GM23248 (cell line): ENCODE data around the gene ERGIC1. TPM values are rescaled to one million over a fixed set of nuclear protein-coding genes. Genes with fewer than 3 reads are reported as not detected.
"Not testable (repeated sequence)": the region's sequence is repeated elsewhere in the genome, so short reads cannot be mapped to it uniquely, and the experiment has no call there.

Source experiments
- DNase-seq: peaks from one replicate; pipeline ENCODE4 v3.0.0-alpha.2; 2015
- H2AFZ ChIP-seq: fragments of 200-600 bp; sonication (generic); 2 replicates; pipeline ENCODE4 v1.6.1; 2016; ENCODE audit warnings: antibody characterized with exemption
- H3F3A ChIP-seq: fragments of 200-600 bp; sonication (generic); 2 replicates; pipeline ENCODE4 v1.6.1; 2016; ENCODE audit warnings: mild to moderate bottlenecking, antibody characterized with exemption, mixed run types; ENCODE audit not compliant: insufficient read depth
- H3K27ac ChIP-seq: fragments of 200-600 bp; sonication (generic); 2 replicates; pipeline ENCODE4 v1.5.1; 2016; ENCODE audit warnings: mild to moderate bottlenecking
- H3K27me3 ChIP-seq: fragments of 200-600 bp; sonication (generic); replicated peaks from 2 replicates; pipeline ENCODE4 v1.6.1; 2016; ENCODE audit warnings: mild to moderate bottlenecking; ENCODE audit not compliant: insufficient read depth
- H3K36me3 ChIP-seq: fragments of 200-600 bp; sonication (generic); 2 replicates; pipeline ENCODE4 v1.6.1; 2016; ENCODE audit warnings: low read depth, mild to moderate bottlenecking
- H3K4me1 ChIP-seq: fragments of 200-600 bp; sonication (generic); 2 replicates; pipeline ENCODE4 v1.6.1; 2016; ENCODE audit warnings: mild to moderate bottlenecking; ENCODE audit not compliant: insufficient read depth
- H3K4me2 ChIP-seq: fragments of 200-600 bp; sonication (generic); one replicate; pipeline ENCODE4 v1.6.1; 2016; ENCODE audit warnings: mild to moderate bottlenecking; ENCODE audit not compliant: unreplicated experiment
- H3K4me3 ChIP-seq: fragments of 200-600 bp; sonication (generic); 2 replicates; pipeline ENCODE4 v1.5.1; 2016; ENCODE audit warnings: mild to moderate bottlenecking
- H3K79me2 ChIP-seq: fragments of 200-600 bp; sonication (generic); 2 replicates; pipeline ENCODE4 v1.6.1; 2016; ENCODE audit warnings: mild to moderate bottlenecking; ENCODE audit not compliant: insufficient read depth
- H3K9ac ChIP-seq: fragments of 200-600 bp; sonication (generic); 2 replicates; pipeline ENCODE4 v1.6.1; 2016; ENCODE audit warnings: mild to moderate bottlenecking
- H3K9me2 ChIP-seq: fragments of 200-600 bp; sonication (generic); 2 replicates; pipeline ENCODE4 v1.6.1; 2016; ENCODE audit warnings: mixed run types, mild to moderate bottlenecking, moderate library complexity; ENCODE audit not compliant: insufficient read depth
- H3K9me3 ChIP-seq: fragments of 200-600 bp; sonication (generic); one replicate; pipeline ENCODE4 v1.6.1; 2017; ENCODE audit warnings: low read depth
- H4K20me1 ChIP-seq: fragments of 200-600 bp; sonication (generic); 2 replicates; pipeline ENCODE4 v1.6.0; 2016; ENCODE audit not compliant: insufficient read depth
- EZH2 ChIP-seq: fragments of 200-600 bp; sonication (generic); IDR thresholded peaks from 2 replicates; pipeline ENCODE4 v1.6.1; 2018; ENCODE audit warnings: antibody characterized with exemption, mild to moderate bottlenecking; ENCODE audit not compliant: insufficient read depth, poor library complexity, severe bottlenecking
- EZH2phosphoT487 ChIP-seq: fragments of 200-600 bp; sonication (generic); IDR thresholded peaks from 2 replicates; pipeline ENCODE4 v1.6.1; 2018; ENCODE audit warnings: antibody characterized with exemption, moderate library complexity, mild to moderate bottlenecking, low read depth; ENCODE audit not compliant: insufficient read depth
- WGBS, 2 experiments: methylation state at CpG; one replicate each; pipeline ENCODE4 v1.1.6; 2015 to 2017; ENCODE audit warnings: low lambda C conversion rate in 2 of 2, low coverage in 1 of 2; ENCODE audit errors: missing lambda C conversion rate in 2 of 2; 5-methylcytosine and 5-hydroxymethylcytosine counted together
- in situ Hi-C: fragments of 300-500 bp; cut with MboI; formaldehyde crosslinking; loops from 2 replicates; pipeline ENCODE4 v1.15.0; 2020
- polyA plus RNA-seq: library from polyadenylated mRNA; unstranded; fragments of >200 nt; fragmentation: Nextera tagmentation; extraction: Ambion mirVana; gene quantifications from 2 replicates; pipeline ENCODE4 v1.2.1, GENCODE V29; 2016
- total RNA-seq: library from RNA; depleted of rRNA; stranded (reverse); fragments of >200 nt; shearing (Covaris generic); gene quantifications from 2 replicates; pipeline ENCODE4 v1.2.3, GENCODE V29; 2014

ERGIC1 gene
- total and polyA plus RNA-seq, 2 experiments from 2014 or later: 66.4 to 235 TPM

DNA sequence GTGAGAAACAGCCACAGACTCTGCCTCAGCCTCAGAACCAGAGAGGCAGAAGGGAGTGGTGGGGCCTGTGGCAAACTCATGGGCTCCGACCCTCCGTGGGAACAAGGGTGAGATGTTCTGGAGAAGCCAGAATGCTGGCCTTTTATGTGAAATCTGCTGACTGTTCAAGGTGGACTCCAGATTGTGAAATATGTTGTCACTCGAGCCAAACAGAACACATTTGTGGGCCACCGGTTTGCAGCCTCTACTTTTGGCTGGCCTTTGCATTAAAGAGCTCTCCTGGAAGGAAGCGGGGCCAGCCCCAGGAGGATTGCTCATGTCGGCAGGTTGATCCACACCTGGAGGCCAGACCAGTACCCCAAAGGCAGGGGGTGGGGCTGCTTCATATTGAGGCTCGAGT is 62.4 kb downstream of the ERGIC1 start:
- peaks cover 33% of the 10 kb centered on the region for H3K4me1 ChIP-seq
- H3K79me2 ChIP-seq: peaks cover 37% of the 10 kb centered on the region
- peak; percentile 47 for DNase-seq
- H4K20me1 ChIP-seq: no peaks in the 10 kb centered on the region
- peak overlapping the region; percentile 88 for H3K9ac ChIP-seq
- H3K9me2 ChIP-seq: no peaks in the 10 kb centered on the region
- in situ Hi-C loops: no loop called here
- 48 to 53% methylated on average over 7 of the region's 7 CpGs for WGBS, 2 experiments
- no peak for TF ChIP-seq EZH2
- no peak for TF ChIP-seq EZH2phosphoT487
- H3K9me3 ChIP-seq: no peaks in the 10 kb centered on the region
- H3K4me2 ChIP-seq: peak overlapping the region; percentile 70
- no peak overlapping the region for H3K4me3 ChIP-seq
- H3K27me3 ChIP-seq: no peaks in the 10 kb centered on the region
- H3K27ac ChIP-seq: peak overlapping the region; percentile 99
- no peaks in the 10 kb centered on the region for H3K36me3 ChIP-seq
- no peak overlapping the region for H2AFZ ChIP-seq
- peaks cover 56% of the 10 kb centered on the region for H3F3A ChIP-seq

DNA sequence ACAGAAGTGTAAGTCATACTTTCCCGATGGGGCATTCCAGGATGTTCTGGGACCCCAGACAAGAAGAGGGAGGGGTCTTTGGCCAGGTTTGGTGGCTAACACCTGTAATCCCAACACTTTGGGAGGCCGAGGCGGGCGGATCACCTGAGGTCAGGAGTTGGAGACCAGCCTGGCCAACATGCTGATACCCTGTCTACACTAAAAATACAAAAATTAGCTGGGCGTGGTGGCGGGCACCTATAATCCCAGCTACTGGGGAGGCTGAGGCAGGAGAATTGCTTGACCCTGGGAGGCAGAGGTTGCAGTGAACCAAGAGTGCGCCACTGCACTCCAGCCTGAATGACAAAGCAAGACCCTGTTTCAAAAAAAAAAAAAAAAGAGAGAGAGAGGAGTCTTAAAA is 63.0 kb downstream of the ERGIC1 start:
- H3K9me2 ChIP-seq, H4K20me1 ChIP-seq, H2AFZ ChIP-seq, DNase-seq, H3K36me3 ChIP-seq, in situ Hi-C loops, H3K27me3 ChIP-seq, H3K9me3 ChIP-seq: not testable (repeated sequence)
- peaks cover 62% of the 10 kb centered on the region for H3F3A ChIP-seq
- H3K27ac ChIP-seq: peak overlapping the region; percentile 99
- WGBS, 2 experiments: 55% methylated on average over 7 of the region's 7 CpGs
- peak overlapping the region; percentile 70 for H3K4me2 ChIP-seq
- peak overlapping the region; percentile 57 for H3K4me3 ChIP-seq
- peaks cover 38% of the 10 kb centered on the region; the same call in 1 of the 2 replicates for H3K79me2 ChIP-seq
- H3K9ac ChIP-seq: peak overlapping the region; percentile 88
- H3K4me1 ChIP-seq: peaks cover 39% of the 10 kb centered on the region

DNA sequence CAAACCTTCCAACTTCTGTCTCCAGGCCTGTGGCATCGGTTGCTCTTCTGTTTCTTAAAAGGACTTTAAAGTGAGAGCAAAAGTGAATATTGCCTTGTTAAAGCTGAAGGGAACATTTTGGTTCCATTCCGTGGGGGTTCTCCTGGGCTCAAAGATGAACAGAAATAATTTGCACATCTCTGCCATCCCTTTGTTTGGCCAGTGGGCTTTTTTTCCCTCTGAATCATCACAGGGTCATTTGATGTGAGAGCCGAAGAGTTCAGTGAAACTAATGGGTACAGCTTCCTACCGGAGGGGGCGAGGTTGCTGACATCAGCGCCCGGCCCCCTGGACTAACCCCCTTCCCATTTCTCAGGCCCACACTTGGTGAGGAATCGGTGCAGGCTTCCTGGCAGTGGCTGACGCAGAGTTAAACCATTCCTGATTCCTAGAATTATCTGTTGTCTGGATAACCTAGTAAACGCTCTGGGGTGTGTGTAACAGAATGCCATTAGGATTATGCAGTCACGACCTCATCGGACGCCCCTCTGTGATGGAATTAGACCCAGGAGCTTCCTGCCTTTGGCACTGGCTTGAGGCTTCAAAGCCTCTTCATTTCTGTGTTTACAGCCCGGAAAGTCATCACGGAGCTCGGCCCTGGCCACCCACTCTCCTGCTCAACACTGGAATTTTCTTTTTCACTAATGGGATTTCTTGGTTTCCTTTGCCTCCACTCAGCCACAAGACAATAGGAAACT is 63.6 kb downstream of the ERGIC1 start:
- H3F3A ChIP-seq: peaks cover 65% of the 10 kb centered on the region
- WGBS, 2 experiments: 0 to 4% methylated on average over 16 of the region's 16 CpGs
- no peaks in the 10 kb centered on the region for H4K20me1 ChIP-seq
- H2AFZ ChIP-seq: no peak overlapping the region
- H3K27me3 ChIP-seq: no peaks in the 10 kb centered on the region
- H3K9me3 ChIP-seq: no peaks in the 10 kb centered on the region
- no peaks in the 10 kb centered on the region for H3K36me3 ChIP-seq
- H3K79me2 ChIP-seq: peaks cover 34% of the 10 kb centered on the region; the same call in 1 of the 2 replicates
- H3K4me2 ChIP-seq: peak overlapping the region; percentile 70
- H3K4me1 ChIP-seq: peaks cover 45% of the 10 kb centered on the region
- in situ Hi-C loops: no loop called here
- H3K4me3 ChIP-seq: peak overlapping the region; percentile 57
- peak overlapping the region; percentile 88 for H3K9ac ChIP-seq
- peak overlapping the region; percentile 99 for H3K27ac ChIP-seq
- peak; percentile 95 for DNase-seq
- no peaks in the 10 kb centered on the region for H3K9me2 ChIP-seq
- TF ChIP-seq EZH2 (no peak), EZH2phosphoT487 (no peak)

DNA sequence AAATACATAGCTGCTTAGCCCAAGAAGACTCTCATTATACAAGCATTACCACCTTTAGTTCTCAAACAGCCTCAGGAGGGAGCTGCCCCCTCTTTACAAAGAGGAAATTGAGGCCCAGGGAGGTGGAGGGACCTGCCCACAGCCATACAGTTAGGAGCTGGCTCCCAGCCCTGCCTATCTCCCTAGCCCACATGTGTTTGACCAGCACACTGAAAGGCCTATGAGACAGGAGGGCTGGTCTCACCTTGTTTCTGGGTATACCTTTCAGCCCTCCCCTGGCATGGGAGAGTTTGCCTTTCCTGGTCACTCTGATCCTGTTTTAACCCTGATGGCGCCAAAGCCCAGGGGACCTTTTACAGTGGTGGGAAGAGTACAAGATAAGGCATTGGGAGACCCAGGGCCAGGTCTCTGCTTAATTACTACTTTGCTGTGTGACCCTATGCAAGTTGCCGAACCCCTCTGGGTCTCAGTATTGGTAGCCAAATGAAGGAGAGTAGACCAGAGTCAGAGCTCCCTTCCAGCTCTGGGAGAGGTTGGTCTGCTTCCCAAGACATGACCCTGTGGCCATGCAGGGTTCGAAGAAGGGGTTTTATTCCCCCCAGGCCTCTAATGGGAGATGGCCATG is 64.3 kb downstream of the ERGIC1 start:
- 74 to 83% methylated on average over 3 of the region's 3 CpGs for WGBS, 2 experiments
- Histone ChIP-seq H3K27ac (peak overlapping the region; percentile 99), H3K4me2 (peak overlapping the region; percentile 70), H3K9me3 (no peaks in the 10 kb centered on the region), H3F3A (peaks cover 70% of the 10 kb centered on the region), H3K4me3 (peak overlapping the region; percentile 57; the same call in 1 of the 2 replicates), H4K20me1 (no peaks in the 10 kb centered on the region), H3K9ac (peak overlapping the region; percentile 88), H3K27me3 (no peaks in the 10 kb centered on the region), H3K4me1 (peaks cover 51% of the 10 kb centered on the region), H3K79me2 (peaks cover 30% of the 10 kb centered on the region), H3K9me2 (no peaks in the 10 kb centered on the region), H3K36me3 (no peaks in the 10 kb centered on the region), H2AFZ (no peak overlapping the region)
- no peak for TF ChIP-seq EZH2
- no peak for TF ChIP-seq EZH2phosphoT487
- no peak for DNase-seq
- in situ Hi-C loops: no loop called here
